Fibroblast of pulmonary artery (primary cell): ENCODE measurements around the gene RBM47.
A peak's percentile ranks its signal among the peaks of the same experiment; 100 is the strongest.

Source experiments
- DNase-seq: peaks from one replicate; pipeline ENCODE4 v3.0.0-alpha.2; 2010; ENCODE audit warnings: low read depth
- H3K4me3 ChIP-seq: replicated peaks from 2 replicates; pipeline ENCODE4 v1.5.1; 2011; ENCODE audit warnings: low read depth, mild to moderate bottlenecking, control low read depth, low read length, moderate library complexity
- CTCF ChIP-seq: IDR thresholded peaks from 2 replicates; pipeline ENCODE4 v1.5.1; 2011; ENCODE audit warnings: mild to moderate bottlenecking, control low read depth, low read length, inconsistent platforms; ENCODE audit errors: missing control alignments

The RBM47 gene

GRCh38 chr4:40623707-40624106 lies 6.0 kb downstream of the RBM47 start:
- H3K4me3 ChIP-seq, result no peak overlapping the region
- DNase-seq, result no peak
- no peak for TF ChIP-seq CTCF

- no peak for TF ChIP-seq CTCF
- no peak for DNase-seq
- no peak overlapping the region for H3K4me3 ChIP-seq
Measured at GRCh38 chr4:40622913-40623312, 6.8 kb downstream of the RBM47 start.

GRCh38 chr4:40621592-40622512 lies 7.8 kb downstream of the RBM47 start:
- DNase-seq, result peak; percentile 99
- H3K4me3 ChIP-seq, result no peak overlapping the region
- no peak for TF ChIP-seq CTCF

- no peak for DNase-seq
- H3K4me3 ChIP-seq, result no peak overlapping the region
- no peak for TF ChIP-seq CTCF
Measured at GRCh38 chr4:40621229-40621591, 8.5 kb downstream of the RBM47 start.

GRCh38 chr4:40619600-40619999 lies 10.1 kb downstream of the RBM47 start:
- TF ChIP-seq CTCF, result no peak
- no peak overlapping the region for H3K4me3 ChIP-seq
- no peak for DNase-seq

GRCh38 chr4:40617872-40618271 lies 11.8 kb downstream of the RBM47 start:
- DNase-seq, result peak; percentile 24
- TF ChIP-seq CTCF, result no peak
- no peak overlapping the region for H3K4me3 ChIP-seq

- no peak for DNase-seq
- TF ChIP-seq CTCF, result no peak
Measured at GRCh38 chr4:40614031-40614430, 15.6 kb downstream of the RBM47 start.

More at GRCh38 chr4:40614031-40614430, 15.6 kb downstream of the RBM47 start:
- no peak overlapping the region for H3K4me3 ChIP-seq
